ENCODE measurements around the gene DDB1. TPM values are rescaled to one million over a fixed set of nuclear protein-coding genes. Genes with fewer than 3 reads are reported as not detected.

DDB1 gene
- total RNA-seq, 1 donor from 2014 or later, result 165 TPM

- Histone ChIP-seq H3K36me3 (ENCODE audit: control insufficient read depth, insufficient read depth, low read length) (peaks cover 3% of the 10 kb centered on the region), H3K4me3 (ENCODE audit: low read depth, low read length) (no peak overlapping the region), H3K27me3 (ENCODE audit: control insufficient read depth, insufficient read depth, low read length) (no peaks in the 10 kb centered on the region)
- DNase-seq (ENCODE audit: low read depth), result no peak
- no peak for TF ChIP-seq CTCF (IDR thresholded peaks at IDR 0.05; ENCODE audit: insufficient read depth, low read length, poor library complexity, severe bottlenecking)
These were observed 20.5 kb upstream of the DDB1 start for GRCh38 chr11:61353131-61354067.

GRCh38 chr11:61352038-61352437 lies 19.1 kb upstream of the DDB1 start:
- H3K36me3 ChIP-seq (ENCODE audit: control insufficient read depth, insufficient read depth, low read length), result peaks cover 3% of the 10 kb centered on the region
- no peak for TF ChIP-seq CTCF (IDR thresholded peaks at IDR 0.05; ENCODE audit: insufficient read depth, low read length, poor library complexity, severe bottlenecking)

GRCh38 chr11:61350803-61351202 lies 17.9 kb upstream of the DDB1 start:
- Histone ChIP-seq H3K27me3 (ENCODE audit: control insufficient read depth, insufficient read depth, low read length) (no peaks in the 10 kb centered on the region), H3K36me3 (ENCODE audit: control insufficient read depth, insufficient read depth, low read length) (peaks cover 3% of the 10 kb centered on the region), H3K4me3 (ENCODE audit: low read depth, low read length) (no peak overlapping the region)
- DNase-seq (ENCODE audit: low read depth), result no peak
- TF ChIP-seq CTCF (IDR thresholded peaks at IDR 0.05; ENCODE audit: insufficient read depth, low read length, poor library complexity, severe bottlenecking), result no peak

More at GRCh38 chr11:61352038-61352437, 19.1 kb upstream of the DDB1 start:
- no peaks in the 10 kb centered on the region for H3K27me3 ChIP-seq (ENCODE audit: control insufficient read depth, insufficient read depth, low read length)
- no peak overlapping the region for H3K4me3 ChIP-seq (ENCODE audit: low read depth, low read length)
- no peak for DNase-seq (ENCODE audit: low read depth)

- no peak for DNase-seq (ENCODE audit: low read depth)
- Histone ChIP-seq H3K27me3 (ENCODE audit: control insufficient read depth, insufficient read depth, low read length) (no peaks in the 10 kb centered on the region), H3K4me3 (ENCODE audit: low read depth, low read length) (no peak overlapping the region), H3K36me3 (ENCODE audit: control insufficient read depth, insufficient read depth, low read length) (peaks cover 3% of the 10 kb centered on the region)
- no peak for TF ChIP-seq CTCF (IDR thresholded peaks at IDR 0.05; ENCODE audit: insufficient read depth, low read length, poor library complexity, severe bottlenecking)
These were observed 17.4 kb upstream of the DDB1 start for GRCh38 chr11:61350336-61350735.

- no peak for TF ChIP-seq CTCF (IDR thresholded peaks at IDR 0.05; ENCODE audit: insufficient read depth, low read length, poor library complexity, severe bottlenecking)
- no peak overlapping the region for H3K4me3 ChIP-seq (ENCODE audit: low read depth, low read length)
- peaks cover 3% of the 10 kb centered on the region for H3K36me3 ChIP-seq (ENCODE audit: control insufficient read depth, insufficient read depth, low read length)
- H3K27me3 ChIP-seq (ENCODE audit: control insufficient read depth, insufficient read depth, low read length), result no peaks in the 10 kb centered on the region
- DNase-seq (ENCODE audit: low read depth), result no peak
These were observed 17.0 kb upstream of the DDB1 start for GRCh38 chr11:61349916-61350315.

Measured in kidney epithelial cell (primary cell).